HG02642 (cell line): ENCODE data around the gene CACNB1.
A peak's percentile ranks its signal among the peaks of the same experiment; 100 is the strongest.

Experiments used
- ATAC-seq: cut with Tn5 transposase; IDR thresholded peaks from one replicate; pipeline ENCODE4 v1.9.1; 2021; ENCODE audit warnings: mild to moderate bottlenecking; ENCODE audit not compliant: unreplicated experiment, poor library complexity

CACNB1 gene

DNA sequence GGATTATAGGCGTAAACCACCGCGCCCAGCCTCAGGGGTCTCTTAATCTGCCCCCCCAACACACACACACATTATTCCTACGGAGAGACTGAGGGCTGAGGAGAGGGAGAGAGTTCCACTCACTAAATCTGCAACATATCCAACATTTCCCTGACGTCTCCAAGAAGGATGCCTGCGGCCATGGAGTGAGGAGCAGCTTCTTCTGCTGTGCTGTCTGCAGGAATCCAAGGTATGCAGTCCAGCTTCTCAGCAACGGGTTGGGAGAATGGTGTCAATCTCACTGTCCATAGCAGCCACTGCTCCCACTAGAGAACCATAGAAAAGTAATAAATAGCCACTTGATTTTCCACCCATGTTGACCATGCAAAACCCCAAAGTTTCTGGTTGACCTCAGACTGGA, 41.0 kb downstream of the CACNB1 start:
- ATAC-seq, result no peak

DNA sequence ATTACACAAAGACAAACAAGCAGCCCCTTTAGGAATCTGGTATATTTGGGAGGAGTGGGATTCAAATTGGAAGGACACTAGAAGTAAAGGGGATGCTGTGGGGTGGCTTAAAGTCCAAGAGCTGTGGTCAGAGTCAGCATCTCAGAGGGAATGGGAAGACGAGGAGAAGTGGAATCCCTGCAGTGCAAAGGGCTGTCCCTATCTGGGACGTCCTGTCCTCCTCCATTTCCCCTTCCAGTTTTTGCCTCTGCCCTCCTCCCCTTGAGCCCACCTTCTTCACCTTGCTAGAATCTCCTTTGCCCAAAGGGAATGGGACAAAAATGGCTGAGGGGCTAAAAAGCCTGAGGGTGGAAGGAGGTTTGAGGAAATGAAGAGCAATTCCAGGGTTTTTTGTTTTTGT, 41.8 kb downstream of the CACNB1 start:
- no peak for ATAC-seq

DNA sequence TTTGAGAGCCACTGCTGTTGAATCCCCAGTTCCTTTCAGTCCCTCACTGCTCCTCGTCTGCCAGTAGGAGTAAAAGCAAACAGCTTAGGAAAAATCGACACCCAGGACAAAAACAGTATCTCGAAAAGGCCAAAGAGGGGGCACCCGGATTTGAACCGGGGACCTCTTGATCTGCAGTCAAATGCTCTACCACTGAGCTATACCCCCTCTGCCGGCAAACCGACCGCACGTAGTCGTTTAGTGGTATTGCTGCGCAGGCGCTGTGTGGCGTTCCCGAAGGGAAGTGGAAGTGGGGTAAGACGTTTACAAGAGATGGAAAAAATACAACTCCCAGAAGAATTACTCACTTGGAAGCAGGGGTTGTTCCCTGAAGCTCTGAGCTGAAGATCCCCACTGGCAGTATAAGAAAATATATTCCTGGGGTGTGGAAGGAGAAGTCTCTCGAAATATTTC, 43.8 kb downstream of the CACNB1 start:
- peak; percentile 56 for ATAC-seq

DNA sequence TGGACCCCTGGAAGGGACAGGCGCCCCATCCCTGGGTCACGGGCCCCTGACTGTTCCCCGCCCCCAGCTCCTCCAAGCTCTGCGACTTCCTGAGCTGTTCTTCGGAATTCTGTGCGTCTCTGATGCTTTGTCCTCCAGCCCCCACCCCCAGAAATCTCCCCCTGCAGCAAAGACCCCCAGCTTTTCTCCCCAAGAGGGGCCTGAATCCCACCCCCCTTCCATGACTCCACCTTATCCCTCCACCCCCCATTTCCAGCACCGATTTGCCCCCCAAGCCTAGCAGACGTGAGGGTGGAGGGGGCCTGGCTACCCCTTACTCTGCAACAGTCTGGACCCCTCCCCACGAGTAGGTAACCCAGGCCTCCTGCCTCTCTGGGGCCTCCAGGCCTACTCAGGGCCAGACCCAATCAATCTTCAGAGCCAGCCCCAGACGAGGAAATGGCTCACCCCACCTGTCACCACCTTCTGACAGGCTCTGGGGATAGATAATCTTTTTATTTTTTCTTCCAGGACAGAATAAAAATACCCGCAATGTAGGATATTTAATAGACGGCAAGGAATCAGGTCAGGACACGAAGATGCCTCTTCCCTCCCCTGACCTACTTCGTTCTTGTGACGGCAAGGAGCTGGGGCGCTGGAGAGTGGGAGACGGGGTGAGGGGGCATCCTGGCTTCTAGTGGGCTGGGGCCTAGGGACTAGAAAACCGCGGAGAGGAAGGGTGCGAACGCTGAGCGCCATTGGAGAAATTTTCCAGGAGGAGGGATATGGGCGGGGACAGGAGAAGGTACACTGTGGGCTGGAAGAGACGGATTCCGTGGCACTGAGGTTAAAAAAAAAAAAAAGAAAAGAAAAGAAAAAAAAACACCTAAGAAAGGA, 45.3 kb downstream of the CACNB1 start:
- no peak for ATAC-seq

DNA sequence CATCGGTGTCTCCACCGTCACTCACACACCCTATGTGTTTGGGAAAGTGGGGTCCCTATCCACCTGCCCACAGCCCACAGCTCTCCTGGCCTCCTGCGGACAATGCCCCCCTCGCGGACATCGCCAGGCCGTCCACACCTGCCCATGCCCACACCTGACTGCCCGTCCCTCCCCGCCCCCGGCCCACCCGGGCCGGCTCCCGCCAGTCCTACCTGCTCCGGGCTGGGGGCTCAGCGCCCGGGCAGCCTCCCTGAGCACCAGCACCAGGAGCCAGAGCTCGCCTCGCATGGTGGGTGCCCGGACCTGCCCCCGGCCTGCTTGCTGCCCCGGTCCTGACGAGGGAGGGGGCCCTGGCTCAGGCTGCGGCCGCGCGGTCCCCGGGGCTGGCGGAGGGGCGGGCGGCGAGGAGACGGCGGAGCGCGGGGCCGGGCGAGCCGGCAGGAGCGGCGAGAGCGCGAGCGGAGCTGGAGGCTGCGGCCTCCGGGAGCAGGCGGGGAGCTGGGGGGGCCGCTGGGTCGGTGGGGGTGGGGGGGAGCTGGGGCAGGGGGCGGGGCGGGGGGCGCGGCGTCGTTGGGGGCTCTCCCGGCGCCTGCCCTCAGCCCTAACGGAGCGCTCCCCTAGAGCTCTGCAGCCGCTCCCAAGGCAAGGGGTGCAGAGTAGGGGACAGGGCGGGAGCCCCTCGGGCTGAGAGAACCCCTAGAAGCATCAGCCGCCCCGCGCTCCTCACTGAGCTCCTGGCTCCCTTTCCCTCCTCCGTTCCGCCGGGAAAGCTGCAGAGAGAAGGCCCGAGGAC, 46.1 kb downstream of the CACNB1 start, which contains the start of gene PLXDC1:
PLXDC1 (minus strand) TSS at position 488 of the 793 bp plus-strand sequence; CDS start at position 288, 200 bp downstream.
- no peak for ATAC-seq

DNA sequence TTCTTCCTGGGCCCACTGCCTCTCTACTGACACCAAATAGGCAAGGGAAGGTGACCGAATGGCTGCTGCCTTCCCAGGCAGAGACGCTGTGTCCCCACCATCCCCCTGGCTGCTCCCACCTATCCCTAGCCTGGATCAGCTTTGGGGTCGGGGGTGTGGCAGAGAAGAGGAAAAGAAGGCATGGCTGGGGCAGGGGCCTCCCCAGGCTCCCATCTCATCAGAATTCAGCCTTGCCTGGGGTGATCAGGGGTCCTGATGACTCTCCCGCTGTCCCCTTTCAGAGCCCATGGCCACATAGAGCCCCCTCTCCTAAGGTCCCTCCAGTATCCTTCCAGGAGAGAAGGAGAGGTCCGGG, 46.7 kb downstream of the CACNB1 start:
- no peak for ATAC-seq

DNA sequence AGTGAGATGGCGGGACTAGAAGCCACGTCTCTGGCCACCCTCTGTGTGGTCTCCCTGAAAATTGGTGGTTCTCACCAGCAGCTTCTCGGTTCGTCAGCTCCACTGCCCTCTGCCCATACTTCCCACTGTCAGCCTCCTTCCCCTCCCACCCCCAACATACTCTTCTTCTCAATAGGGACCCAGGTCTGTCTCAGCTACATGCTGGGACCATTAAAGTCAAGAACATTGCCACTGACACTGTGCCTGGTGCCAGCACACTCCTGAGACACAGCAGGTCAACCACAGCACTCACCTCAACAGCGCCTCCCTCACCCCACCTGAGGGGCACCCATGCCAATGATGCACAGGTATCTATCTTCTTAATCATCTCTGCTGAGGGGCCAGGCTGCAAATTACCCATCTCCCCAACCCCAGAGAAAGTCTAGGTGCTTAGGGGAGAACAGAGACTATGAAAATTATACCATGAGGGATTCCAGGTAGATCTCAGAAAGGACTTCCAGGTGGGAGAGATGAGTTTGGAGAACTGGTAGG, 47.3 kb downstream of the CACNB1 start:
- no peak for ATAC-seq

DNA sequence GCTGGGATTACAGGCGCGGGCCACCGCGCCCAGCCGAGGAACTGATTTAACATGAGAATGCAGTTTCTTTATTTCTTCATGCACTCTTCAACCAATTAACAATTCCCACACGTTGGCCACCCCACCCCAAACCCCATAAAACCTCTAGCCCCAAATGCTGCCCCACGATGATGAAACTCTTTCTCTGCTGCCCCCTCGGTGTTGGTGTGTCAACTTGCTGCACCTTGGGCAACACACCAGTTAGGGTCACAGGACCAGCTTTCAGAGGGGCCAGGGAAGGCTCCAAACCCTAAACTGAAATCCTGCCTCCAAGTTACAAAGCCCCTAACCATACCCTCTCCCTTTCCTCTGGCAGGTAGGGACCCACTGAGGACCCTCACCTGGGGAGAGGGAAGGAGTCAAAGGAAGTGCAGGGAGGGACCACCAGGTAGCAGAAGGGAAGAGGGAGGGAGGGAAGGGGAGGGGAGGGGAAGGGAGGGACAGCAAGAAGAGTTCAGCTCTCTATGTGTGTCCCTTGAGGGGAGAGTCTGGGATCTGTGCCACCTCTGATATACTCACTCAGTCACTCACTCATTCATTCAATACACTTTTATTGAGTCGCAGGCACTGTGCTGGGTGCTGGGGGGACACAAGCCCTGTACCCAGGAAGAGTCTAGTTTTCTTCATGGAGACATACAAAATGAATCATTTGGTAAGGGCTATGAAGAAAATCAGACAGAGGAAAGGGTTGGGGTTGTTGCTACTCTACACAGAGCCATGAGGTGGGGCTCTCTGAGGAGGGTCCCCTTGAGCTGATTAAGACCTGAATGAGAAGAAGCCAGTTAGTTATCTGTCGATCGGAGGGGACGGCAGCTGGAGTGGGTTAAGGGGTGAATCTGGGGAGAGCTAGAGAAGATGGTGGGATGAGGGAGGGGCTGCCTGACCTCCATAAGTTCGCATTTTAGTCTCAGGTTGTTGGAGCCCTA, 50.0 kb downstream of the CACNB1 start:
- no peak for ATAC-seq

DNA sequence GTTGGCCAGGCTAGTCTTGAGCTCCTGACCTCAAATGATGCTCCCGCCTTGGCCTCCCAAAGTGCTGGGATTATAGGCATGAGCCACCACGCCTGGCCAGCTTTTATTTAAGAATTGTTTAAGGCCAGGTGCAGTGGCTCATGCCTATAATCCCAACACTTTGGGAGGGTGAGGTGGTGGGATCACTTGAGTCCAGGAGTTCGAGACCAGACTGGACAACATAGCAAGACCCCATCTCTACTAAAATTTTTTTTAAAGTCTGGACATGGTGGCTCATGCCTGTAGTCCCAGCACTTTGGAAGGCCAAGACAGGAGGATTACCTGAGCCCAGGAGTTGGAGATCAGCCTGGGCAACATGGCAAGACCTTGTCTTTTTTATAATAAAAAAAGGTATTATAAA, 51.2 kb downstream of the CACNB1 start:
- no peak for ATAC-seq

DNA sequence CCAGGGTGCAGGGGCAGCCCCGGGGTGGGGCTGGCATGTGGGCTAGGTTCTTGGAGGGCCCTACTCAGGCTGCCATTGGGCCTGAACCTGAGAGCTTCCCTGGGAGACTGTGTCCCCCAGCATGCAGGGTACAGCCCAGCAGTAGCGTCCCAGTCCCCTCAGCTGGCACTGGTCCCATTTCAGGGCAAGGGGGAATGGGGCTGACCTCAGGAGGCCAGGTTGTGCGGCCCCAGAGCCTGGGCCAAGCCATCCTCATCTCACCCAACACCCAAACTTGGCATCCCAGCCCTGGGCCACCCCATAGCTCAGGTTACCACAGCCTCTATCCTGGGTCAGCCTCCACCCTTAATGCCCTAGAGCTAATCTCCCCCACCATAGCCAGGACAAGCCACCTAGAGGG, 52.3 kb downstream of the CACNB1 start:
- no peak for ATAC-seq

DNA sequence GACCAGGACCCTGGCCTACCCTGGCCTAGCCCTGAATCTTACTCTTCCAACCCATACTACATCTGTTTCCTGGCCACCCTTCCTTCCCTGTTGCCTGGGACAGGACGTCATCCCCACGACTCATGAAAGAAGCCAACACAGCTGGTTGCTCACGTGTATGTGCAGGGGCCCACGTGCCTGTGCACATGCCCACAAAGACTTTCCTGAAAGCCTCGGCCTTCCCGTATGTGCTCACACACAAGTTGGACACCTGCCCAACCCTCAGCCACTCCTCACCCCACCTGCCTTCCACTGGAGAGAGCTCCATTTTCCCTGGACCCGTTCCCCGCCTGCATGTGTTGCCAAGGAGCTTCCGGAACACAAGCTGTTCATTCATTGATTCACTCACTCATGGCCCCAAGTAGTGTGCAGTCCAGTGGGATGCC, 53.0 kb downstream of the CACNB1 start:
- no peak for ATAC-seq

DNA sequence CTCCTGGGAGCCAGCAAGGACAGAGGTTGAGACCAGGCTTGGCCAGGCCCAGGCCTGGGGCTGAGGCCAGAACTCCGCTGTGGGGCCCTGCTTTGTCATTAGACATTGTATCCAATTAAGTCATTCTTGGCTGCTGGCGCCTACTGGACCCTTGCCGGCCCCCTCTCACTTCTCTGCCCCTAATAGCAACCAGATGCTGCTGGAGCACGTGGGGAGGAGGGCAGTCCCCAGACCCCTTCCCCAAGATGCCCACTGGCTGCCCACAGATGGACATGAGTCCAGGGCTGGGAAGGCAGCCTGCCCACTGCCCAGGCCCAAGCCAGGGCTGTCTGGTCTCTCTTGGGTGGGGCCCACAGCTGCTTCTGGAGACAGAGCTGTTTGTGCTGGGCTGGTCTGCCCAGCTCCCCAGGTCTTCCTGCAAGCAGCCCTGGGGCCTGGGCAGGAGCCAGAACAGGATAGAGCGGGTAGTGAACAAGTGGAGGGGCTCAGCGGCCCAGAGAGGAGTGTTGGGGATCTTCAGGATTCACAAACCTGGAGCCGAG, 53.8 kb downstream of the CACNB1 start:
- no peak for ATAC-seq

DNA sequence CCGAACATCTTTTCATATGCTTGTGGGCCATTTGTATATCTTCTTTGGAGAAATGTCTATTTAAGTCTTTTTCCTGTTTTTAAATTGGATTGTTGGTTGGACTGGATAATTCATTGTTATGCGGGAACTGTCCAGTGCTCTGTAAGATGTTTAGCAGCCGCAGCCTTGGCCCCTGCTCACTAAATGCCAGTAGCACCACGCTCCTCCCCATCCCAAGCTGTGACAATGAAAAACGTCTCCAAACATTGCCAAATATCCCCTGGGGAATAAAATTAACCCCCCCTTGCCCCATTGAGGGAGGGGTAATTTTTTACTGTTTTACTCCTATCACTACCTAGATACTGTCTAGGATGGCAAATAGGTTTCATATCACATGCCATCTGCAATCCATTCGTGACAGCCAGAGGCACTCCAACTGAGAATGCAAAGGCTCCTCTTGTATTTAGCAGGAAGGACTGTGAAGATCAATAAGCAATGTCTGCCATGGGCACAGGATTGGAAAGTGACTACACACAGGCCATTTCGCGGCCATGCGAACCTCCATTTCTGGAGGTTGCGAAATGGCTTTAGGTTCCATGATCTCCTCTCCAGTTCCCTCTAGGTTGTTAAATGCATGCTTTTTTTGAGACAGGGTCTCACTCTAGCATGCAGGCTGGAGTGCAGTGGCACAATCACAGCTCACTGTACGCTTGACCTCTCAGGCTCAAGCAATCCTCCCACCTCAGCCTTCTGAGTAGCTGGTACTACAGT, 55.4 kb downstream of the CACNB1 start:
- no peak for ATAC-seq

DNA sequence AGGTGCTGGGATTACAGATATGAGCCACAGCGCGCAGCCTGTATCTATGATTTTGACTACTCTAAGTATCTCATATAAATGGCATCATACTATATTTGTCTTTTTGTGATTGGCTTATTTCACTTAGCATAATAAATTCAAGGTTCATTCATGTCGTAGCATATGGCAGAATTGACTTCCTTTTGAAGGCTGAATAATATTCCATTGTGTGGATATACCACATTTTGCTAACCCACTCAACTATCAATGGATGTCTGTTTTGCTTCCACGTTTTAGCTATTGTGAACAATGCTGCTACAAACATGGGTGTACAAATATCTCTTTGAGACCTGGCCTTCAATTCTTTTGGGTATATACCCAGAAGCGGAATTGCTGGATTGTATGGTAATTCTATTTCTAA, 56.2 kb downstream of the CACNB1 start:
- ATAC-seq, result no peak

DNA sequence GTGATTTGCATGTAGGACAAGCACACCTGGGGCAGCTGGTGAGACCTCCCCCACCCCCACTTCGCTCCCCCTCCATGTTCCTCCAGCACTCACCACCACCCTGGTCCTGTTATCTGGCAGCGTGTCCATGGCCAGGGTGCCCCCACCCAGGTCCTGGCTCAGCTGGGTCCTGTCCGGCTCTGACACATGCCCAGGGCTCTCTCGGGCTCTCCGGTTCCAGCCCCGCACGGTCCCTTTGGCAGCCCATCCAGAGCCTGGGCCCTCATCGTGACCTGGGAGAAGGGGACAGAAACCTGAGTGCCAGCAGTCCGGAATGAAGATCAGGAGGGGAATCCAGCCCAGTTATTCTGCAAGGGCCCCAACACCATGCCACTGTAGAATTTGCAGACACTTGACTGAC, 57.9 kb downstream of the CACNB1 start:
- ATAC-seq, result no peak

DNA sequence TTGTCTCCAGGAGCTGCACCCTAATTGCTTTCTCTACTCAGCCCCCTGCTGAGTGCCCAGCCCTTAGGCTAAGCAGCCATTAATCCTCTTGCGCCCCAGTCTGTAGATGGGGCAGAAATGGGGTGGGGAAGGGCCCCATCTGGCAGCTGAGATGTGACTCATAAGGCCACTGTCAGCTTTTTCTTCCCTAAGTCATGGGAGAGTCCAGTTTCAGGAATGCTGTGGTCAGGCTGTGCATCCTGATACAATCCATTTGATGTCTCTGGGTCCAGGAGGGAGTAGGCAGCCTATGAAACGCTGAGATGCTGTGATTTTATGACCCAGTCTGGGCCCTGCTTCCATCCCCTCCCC, 58.3 kb downstream of the CACNB1 start:
- ATAC-seq, result no peak

DNA sequence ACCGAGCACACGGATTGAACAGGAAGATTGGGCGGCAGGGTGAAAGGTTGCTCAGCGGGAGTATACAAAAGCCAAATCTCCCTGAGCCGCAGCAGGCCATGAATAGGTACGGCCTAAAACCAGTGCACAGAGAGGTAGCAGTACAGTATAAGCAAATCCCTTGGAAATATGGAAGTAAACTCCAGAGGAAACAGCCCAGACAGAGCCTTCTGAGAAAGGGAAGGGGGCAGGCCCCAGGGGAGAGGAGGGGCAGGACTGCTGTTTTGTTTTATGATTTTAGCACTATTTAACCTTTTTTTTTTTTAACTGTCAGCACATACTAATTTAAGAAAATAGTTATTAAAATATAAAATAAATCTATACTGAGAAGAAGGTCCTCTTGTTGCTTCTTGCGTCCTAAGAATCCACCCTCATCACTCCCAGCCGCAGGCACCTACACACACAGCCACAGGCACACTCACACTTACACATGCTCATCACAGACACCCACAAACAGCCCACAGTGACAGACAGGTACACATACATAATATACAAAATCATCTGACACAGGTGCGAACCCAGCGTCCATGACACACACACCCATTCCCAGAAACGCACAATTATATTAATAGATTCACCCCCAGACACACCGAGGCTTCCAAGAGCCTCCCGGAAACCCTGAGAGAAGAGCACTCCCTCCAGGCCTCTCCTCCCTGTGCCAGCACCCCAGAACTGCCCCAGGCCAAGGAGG, 58.9 kb downstream of the CACNB1 start:
- ATAC-seq, result no peak

DNA sequence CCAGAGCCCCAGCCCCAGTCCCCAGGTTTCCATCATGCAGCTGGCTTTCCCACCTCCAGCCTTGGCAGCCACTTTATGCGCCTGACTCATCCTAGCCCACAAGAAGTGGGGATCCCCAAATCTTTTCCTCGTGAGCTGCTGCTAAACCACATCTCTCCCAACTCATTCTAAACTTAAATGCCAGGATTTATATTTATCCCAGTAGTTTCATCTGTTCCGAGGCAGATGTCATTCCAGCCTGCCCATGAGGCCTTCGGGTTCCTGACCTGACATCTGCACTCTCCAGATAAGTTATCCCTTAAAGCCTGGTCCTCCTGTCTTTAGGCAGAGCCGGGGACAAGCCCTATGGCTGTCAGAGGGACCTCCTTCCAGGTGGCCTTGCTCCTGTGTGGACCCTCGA, 62.6 kb downstream of the CACNB1 start:
- ATAC-seq, result no peak

DNA sequence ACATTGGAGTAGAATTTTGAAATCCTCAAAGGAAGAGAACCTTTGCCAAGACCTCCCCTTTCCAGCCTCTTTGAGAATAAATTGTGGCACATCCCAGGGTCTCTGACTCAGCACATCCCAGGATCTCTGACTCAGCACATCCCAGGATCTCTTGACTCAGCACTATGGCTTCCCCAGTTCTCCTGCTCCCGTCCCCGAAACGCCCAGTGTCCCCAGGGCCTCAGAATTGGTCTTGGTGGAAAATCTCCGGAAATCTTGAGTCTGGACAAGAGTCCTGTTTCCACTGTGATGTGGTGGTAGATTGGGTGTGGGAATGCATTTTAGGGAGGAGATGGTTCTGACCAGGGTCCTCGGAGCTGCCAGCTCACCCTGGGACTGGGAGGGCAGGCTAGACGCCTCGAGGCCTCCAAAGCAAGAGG, 65.3 kb downstream of the CACNB1 start:
- no peak for ATAC-seq
